Mucosa of descending colon (tissue), 3 donors: ENCODE data around the gene ZNF462. TPM values are rescaled to one million over a fixed set of nuclear protein-coding genes. Genes with fewer than 3 reads are reported as not detected.
A peak's percentile ranks its signal among the peaks of the same experiment; 100 is the strongest.

ENCODE experiments used
- ATAC-seq: fragments of 200-7000 bp; cut with Tn5 transposase; one replicate; pipeline ENCODE4 v1.9.1; 2020; ENCODE audit warnings: mild to moderate bottlenecking, moderate library complexity
- DNase-seq, 3 donors: peaks; one replicate each; pipeline ENCODE4 v3.0.0-alpha.2; 2020
- H3K36me3 ChIP-seq: fragments of 200-600 bp; one replicate; pipeline ENCODE4 v1.8.0; 2021; ENCODE audit warnings: low read depth, mild to moderate bottlenecking
- H3K4me1 ChIP-seq: fragments of 200-600 bp; one replicate; pipeline ENCODE4 v1.8.0; 2021; ENCODE audit warnings: low read depth, mild to moderate bottlenecking
- H3K4me3 ChIP-seq: fragments of 200-600 bp; one replicate; pipeline ENCODE4 v1.8.0; 2021; ENCODE audit warnings: mild to moderate bottlenecking
- H3K9me3 ChIP-seq: fragments of 200-600 bp; one replicate; pipeline ENCODE4 v1.8.0; 2021; ENCODE audit warnings: mild to moderate bottlenecking
- CTCF ChIP-seq: fragments of 200-600 bp; IDR thresholded peaks from one replicate; pipeline ENCODE4 v1.8.0; 2022; ENCODE audit warnings: antibody characterized with exemption, mild to moderate bottlenecking
- intact Hi-C, 2 donors: fragments of 100-400 bp; cut with DNase I in 1 of 2; cut with micrococcal nuclease in 1 of 2; formaldehyde crosslinking; loops; one replicate each; pipeline versions ENCODE4 v1.11.0 to v1.11.1; 2022; cut with DNase I, micrococcal nuclease
- total RNA-seq, 3 donors: library from RNA; stranded (reverse); fragmentation: NEBNext Ultra II Directional in 2 of 3; extraction: Animal tissue kit (Norgen Biotek cat#: 25700) in 2 of 3; gene quantifications; one replicate each; pipeline versions ENCODE4 v1.2.1 to v1.2.4, GENCODE V29; 2021 to 2023
- donor health status: DM: no; HTN: no; CAD: no; lungs with moderate emphysema.
- donor health status: DM: no; HTN: no; CAD: no.
- donor health status: DM: no; HTN: yes; CAD: no.

Gene ZNF462
- total RNA-seq, 3 donors from 2014 or later = 34.8 to 54.7 (median 48.7) TPM

DNA sequence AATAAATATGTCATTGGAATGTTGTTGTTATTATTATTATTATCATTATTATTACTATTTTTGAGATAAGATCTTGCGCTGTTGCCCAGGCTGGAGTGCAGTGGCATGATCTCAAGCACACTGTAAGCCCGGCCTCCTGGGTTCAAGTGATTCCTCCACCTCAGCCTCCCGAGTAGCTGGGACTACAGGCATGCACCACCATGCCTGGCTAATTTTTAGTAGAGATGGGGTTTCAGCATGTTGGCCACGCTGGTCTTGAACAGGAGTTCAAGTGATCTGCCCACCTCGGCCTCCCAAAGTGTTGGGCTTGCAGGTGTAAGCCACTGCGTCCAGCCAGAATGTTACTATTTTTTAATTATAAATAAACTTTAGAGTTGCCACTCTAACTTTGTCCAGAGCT, 14.4 kb downstream of the ZNF462 start:
- no peak for TF ChIP-seq CTCF
- peaks cover 3% of the 10 kb centered on the region for H3K4me1 ChIP-seq
- DNase-seq = no peak

GRCh38 chr9:106878081-106878837, 15.3 kb downstream of the ZNF462 start:
- intact Hi-C loops = no loop called here
- DNase-seq = no peak
- no peaks in the 10 kb centered on the region for H3K36me3 ChIP-seq
- ATAC-seq = no peak
- H3K9me3 ChIP-seq = no peaks in the 10 kb centered on the region
- H3K4me3 ChIP-seq = no peak overlapping the region
- no peak for TF ChIP-seq CTCF
- peaks cover 7% of the 10 kb centered on the region for H3K4me1 ChIP-seq

More for the DNA sequence above, 14.4 kb downstream of the ZNF462 start:
- no peak for ATAC-seq
- Histone ChIP-seq H3K4me3 (no peak overlapping the region), H3K9me3 (no peaks in the 10 kb centered on the region), H3K36me3 (no peaks in the 10 kb centered on the region)
- intact Hi-C loops = no loop called here

- Histone ChIP-seq H3K4me1 (peaks cover 14% of the 10 kb centered on the region), H3K9me3 (no peaks in the 10 kb centered on the region), H3K4me3 (no peak overlapping the region), H3K36me3 (no peaks in the 10 kb centered on the region)
- ATAC-seq = peak; percentile 85
- peak; percentile 59 to 70 (median 59) for DNase-seq
- intact Hi-C loops = no loop called here
- no peak for TF ChIP-seq CTCF
Observed at GRCh38 chr9:106878934-106879333, 16.0 kb downstream of the ZNF462 start.

DNA sequence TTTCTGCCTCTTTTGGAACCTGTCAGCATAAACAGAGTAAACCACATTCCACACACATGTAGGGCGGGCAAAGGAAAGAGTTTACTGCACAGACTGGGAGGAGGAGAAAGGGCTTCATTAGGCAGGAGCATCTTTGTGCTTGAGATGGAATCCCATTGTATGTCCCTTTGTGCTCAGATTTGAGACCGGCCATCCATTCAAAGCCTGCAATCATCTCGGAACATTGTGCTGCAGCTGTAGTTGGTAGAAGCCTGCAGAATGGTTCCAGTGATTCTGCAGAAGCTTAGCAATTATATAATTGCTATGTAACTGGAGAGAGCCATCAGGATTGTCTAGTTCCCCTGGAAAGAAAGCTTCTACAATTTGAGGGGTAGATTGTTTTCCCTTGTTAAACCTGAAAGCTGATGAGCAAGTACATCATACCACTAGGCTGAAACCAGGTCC, 16.5 kb downstream of the ZNF462 start:
- Histone ChIP-seq H3K4me1 (peaks cover 15% of the 10 kb centered on the region), H3K4me3 (no peak overlapping the region), H3K36me3 (no peaks in the 10 kb centered on the region), H3K9me3 (no peaks in the 10 kb centered on the region)
- intact Hi-C loops = no loop called here
- DNase-seq = no peak
- no peak for ATAC-seq
- TF ChIP-seq CTCF = no peak

DNA sequence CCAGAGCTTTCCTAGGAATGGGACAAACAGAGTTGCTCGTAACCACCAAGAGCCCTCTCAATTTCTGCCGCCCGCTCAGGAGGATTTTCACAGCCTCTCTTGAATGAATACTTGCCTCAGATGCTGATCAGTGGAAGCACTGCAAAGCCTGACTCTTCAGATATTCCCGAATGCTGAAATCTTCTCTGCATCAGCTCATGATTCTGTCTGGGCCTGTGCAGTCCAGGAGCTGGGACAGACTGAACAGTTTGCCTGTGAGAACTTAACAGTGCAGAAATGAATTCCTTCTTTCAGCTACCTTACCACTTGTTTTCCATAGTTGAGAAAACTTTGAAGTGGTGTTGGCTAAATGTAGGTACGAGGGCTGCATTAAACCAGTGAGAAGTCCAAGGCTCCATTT, 17.1 kb downstream of the ZNF462 start:
- peaks cover 15% of the 10 kb centered on the region for H3K4me1 ChIP-seq
- DNase-seq (no peak), ATAC-seq (no peak)
- TF ChIP-seq CTCF = no peak
- no peaks in the 10 kb centered on the region for H3K9me3 ChIP-seq
- H3K4me3 ChIP-seq = no peak overlapping the region
- H3K36me3 ChIP-seq = no peaks in the 10 kb centered on the region
- intact Hi-C loops = no loop called here
